ENCODE measurements around the gene PTN. TPM values are rescaled to one million over a fixed set of nuclear protein-coding genes. Genes with fewer than 3 reads are reported as not detected.

The PTN gene
- polyA plus RNA-seq, 3 donors = not detected

GRCh38 chr7:137371616-137372015, 28.1 kb upstream of the PTN start:
- H3K4me1 Mint-ChIP-seq = no peaks in the 10 kb centered on the region
- H3K27me3 Mint-ChIP-seq (ENCODE audit: low read depth in 3 of 3) = no peaks in the 10 kb centered on the region
- Histone ChIP-seq H2AFZ (ENCODE audit: insufficient read depth, low read depth, low read length, poor library complexity, severe bottlenecking) (no peak overlapping the region), H3K9me3 (replicated peaks in 1 of 2; ENCODE audit: control insufficient read depth in 1 of 2, insufficient read depth in 1 of 2, low read length in 2 of 2) (peaks cover 0 to 5% of the 10 kb centered on the region in 2 donors), H3K9ac (ENCODE audit: insufficient read depth, low read length, poor library complexity, severe bottlenecking) (no peak overlapping the region), H4K20me1 (ENCODE audit: insufficient read depth, low read length) (no peaks in the 10 kb centered on the region), H3K27me3 (ENCODE audit: control insufficient read depth in 2 of 2, insufficient read depth in 2 of 2, low read length in 2 of 2) (no peaks in the 10 kb centered on the region), H3K79me2 (ENCODE audit: insufficient read depth, low read length) (no peaks in the 10 kb centered on the region), H3K36me3 (replicated peaks in 1 of 2; ENCODE audit: control insufficient read depth in 1 of 2, insufficient read depth in 2 of 2, low read length in 2 of 2) (no peaks in the 10 kb centered on the region), H3K4me2 (replicated peaks; ENCODE audit: extremely low read depth, low read length, poor library complexity, severe bottlenecking) (no peak overlapping the region), H3K4me3 (replicated peaks in 1 of 3; ENCODE audit: low read depth in 2 of 3, low read length in 3 of 3) (no peak overlapping the region), H3K27ac (ENCODE audit: low read depth in 1 of 2, low read length in 2 of 2) (no peak overlapping the region), H3K4me1 (ENCODE audit: control insufficient read depth in 1 of 2, insufficient read depth in 2 of 2, low read length in 2 of 2) (no peaks in the 10 kb centered on the region)
- no peak for TF ChIP-seq CTCF (IDR thresholded peaks at IDR 0.05)
- WGBS (ENCODE audit: insufficient coverage) = no CpG with 5 or more reads among the region's 2 CpGs
- H3K27ac Mint-ChIP-seq = no peak overlapping the region
- intact Hi-C loops (cut with micrococcal nuclease) = no loop called here
- DNase-seq = no peak
- H3K36me3 Mint-ChIP-seq = no peaks in the 10 kb centered on the region
- no peak overlapping the region for H3K4me3 Mint-ChIP-seq
- peaks cover 0 to 6% (median 3%) of the 10 kb centered on the region in 7 donors for H3K9me3 Mint-ChIP-seq

DNA sequence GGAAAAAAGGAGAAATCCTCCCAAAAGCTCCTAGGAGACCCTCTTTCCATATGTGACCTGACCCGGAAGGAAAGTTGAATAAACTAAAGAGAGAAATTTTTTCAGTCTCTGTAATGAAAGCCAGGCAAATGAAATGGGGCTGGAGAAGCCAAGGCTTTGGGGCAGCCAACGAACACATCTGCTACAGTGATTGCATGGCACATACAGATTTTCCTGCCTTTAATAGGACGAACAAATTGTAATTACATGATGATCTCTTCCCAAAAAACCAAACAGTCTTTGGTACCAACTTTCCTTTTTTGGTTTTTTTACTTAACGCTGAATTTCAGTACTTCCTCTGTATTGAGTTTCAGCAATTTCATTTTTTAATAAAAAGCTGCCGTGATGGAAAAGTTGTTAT, 23.5 kb upstream of the PTN start:
- H3K27me3 Mint-ChIP-seq (ENCODE audit: low read depth in 3 of 3) = no peaks in the 10 kb centered on the region

More for the DNA sequence above, 23.5 kb upstream of the PTN start:
- no peak overlapping the region for H3K27ac ChIP-seq (ENCODE audit: low read depth in 1 of 2, low read length in 2 of 2)
- no peaks in the 10 kb centered on the region for H3K79me2 ChIP-seq (ENCODE audit: insufficient read depth, low read length)
- H3K4me3 ChIP-seq (replicated peaks in 1 of 3; ENCODE audit: low read depth in 2 of 3, low read length in 3 of 3) = no peak overlapping the region
- DNase-seq = no peak
- no peak for TF ChIP-seq CTCF (IDR thresholded peaks at IDR 0.05)
- H3K4me1 ChIP-seq (ENCODE audit: control insufficient read depth in 1 of 2, insufficient read depth in 2 of 2, low read length in 2 of 2) = no peaks in the 10 kb centered on the region
- no peaks in the 10 kb centered on the region for H3K36me3 ChIP-seq (replicated peaks in 1 of 2; ENCODE audit: control insufficient read depth in 1 of 2, insufficient read depth in 2 of 2, low read length in 2 of 2)
- no peak overlapping the region for H2AFZ ChIP-seq (ENCODE audit: insufficient read depth, low read depth, low read length, poor library complexity, severe bottlenecking)
- Mint-ChIP-seq H3K9me3 (peaks cover 3 to 15% (median 8%) of the 10 kb centered on the region in 7 donors), H3K4me3 (no peak overlapping the region), H3K4me1 (no peaks in the 10 kb centered on the region), H3K36me3 (no peaks in the 10 kb centered on the region), H3K27ac (no peak overlapping the region)
- peaks cover 4 to 22% of the 10 kb centered on the region in 2 donors for H3K9me3 ChIP-seq (replicated peaks in 1 of 2; ENCODE audit: control insufficient read depth in 1 of 2, insufficient read depth in 1 of 2, low read length in 2 of 2)
- H3K27me3 ChIP-seq (ENCODE audit: control insufficient read depth in 2 of 2, insufficient read depth in 2 of 2, low read length in 2 of 2) = no peaks in the 10 kb centered on the region
- intact Hi-C loops (cut with micrococcal nuclease) = no loop called here
- no peak overlapping the region for H3K4me2 ChIP-seq (replicated peaks; ENCODE audit: extremely low read depth, low read length, poor library complexity, severe bottlenecking)
- no peaks in the 10 kb centered on the region for H4K20me1 ChIP-seq (ENCODE audit: insufficient read depth, low read length)
- no peak overlapping the region for H3K9ac ChIP-seq (ENCODE audit: insufficient read depth, low read length, poor library complexity, severe bottlenecking)
- 89% methylated on average over 2 of the region's 5 CpGs for WGBS (ENCODE audit: insufficient coverage)

All from CD14-positive monocyte (primary cell).